Eye (tissue), 1 donor: ENCODE results near the gene CSNK2B.

Experiments
- DNase-seq: peaks from one replicate; pipeline ENCODE4 v3.0.0-alpha.2; 2015

The CSNK2B gene

GRCh38 chr6:31639043-31639442 is 26.8 kb upstream of the CSNK2B start:
- DNase-seq, result no peak

- DNase-seq, result no peak
Measured at GRCh38 chr6:31639449-31639861, 26.4 kb upstream of the CSNK2B start.

- DNase-seq, result no peak
Measured at GRCh38 chr6:31640612-31641011, 25.3 kb upstream of the CSNK2B start.

GRCh38 chr6:31641370-31641769 is 24.5 kb upstream of the CSNK2B start:
- DNase-seq, result no peak

- no peak for DNase-seq
Measured at GRCh38 chr6:31642798-31643570, 22.9 kb upstream of the CSNK2B start.

GRCh38 chr6:31643818-31644454 is 21.9 kb upstream of the CSNK2B start:
- no peak for DNase-seq

GRCh38 chr6:31645325-31645724 is 20.6 kb upstream of the CSNK2B start:
- no peak for DNase-seq

- DNase-seq, result no peak
Measured at GRCh38 chr6:31651602-31652191, 14.2 kb upstream of the CSNK2B start.

- DNase-seq, result no peak
Measured at GRCh38 chr6:31652925-31653724, 12.8 kb upstream of the CSNK2B start.

- no peak for DNase-seq
Measured at GRCh38 chr6:31654574-31655348, 11.1 kb upstream of the CSNK2B start.

- no peak for DNase-seq
Measured at GRCh38 chr6:31655349-31656237, 10.3 kb upstream of the CSNK2B start, which contains the start of gene APOM. Gene APOM, plus strand, starts transcription at chr6:31655894. Its CDS starts 73 bp downstream, at chr6:31655967.

- DNase-seq, result no peak
Measured at GRCh38 chr6:31657406-31658157, 8.3 kb upstream of the CSNK2B start.

- no peak for DNase-seq
Measured at GRCh38 chr6:31658158-31658688, 7.7 kb upstream of the CSNK2B start.

- no peak for DNase-seq
Measured at GRCh38 chr6:31658983-31659648, 6.8 kb upstream of the CSNK2B start.

GRCh38 chr6:31659649-31660380 is 6.1 kb upstream of the CSNK2B start:
- DNase-seq, result no peak

- peak; percentile 90 for DNase-seq
Measured at GRCh38 chr6:31660381-31661261, 5.3 kb upstream of the CSNK2B start, which contains the start of gene C6orf47. Gene C6orf47, minus strand, starts transcription at chr6:31660778. Its CDS starts 831 bp downstream, at chr6:31659947.

GRCh38 chr6:31661262-31662123 is 4.4 kb upstream of the CSNK2B start:
- no peak for DNase-seq
